IMR-90 (cell line): Measurements from ENCODE around the gene AKAP7. TPM values are rescaled to one million over a fixed set of nuclear protein-coding genes. Genes with fewer than 3 reads are reported as not detected.

ENCODE experiments used
- ATAC-seq: fragments of 200-7000 bp; cut with Tn5 transposase; 2 replicates; pipeline ENCODE4 v1.9.1; 2020; ENCODE audit warnings: low read depth, mild to moderate bottlenecking, moderate library complexity
- BruUV-seq: library from RNA; stranded (reverse); fragments of 400-500 nt; replicated peaks from 2 replicates; lab custom pipeline; 2021; lab: Mats Ljungman, UMichigan
- CTCF ChIA-PET: fragments of 300-600 bp; formaldehyde crosslinking; extraction: SDS; loops from one replicate; lab custom pipeline; 2021; ENCODE audit warnings: antibody characterized with exemption; lab: Yijun Ruan, JAX
- POLR2A ChIA-PET: fragments of 300-600 bp; sonication (Branson Sonifier 250); formaldehyde crosslinking; loops from one replicate; lab custom pipeline; 2022; ENCODE audit warnings: antibody characterized with exemption; ENCODE audit not compliant: unreplicated experiment; lab: Charles Lee
- DNase-seq: peaks from one replicate; pipeline ENCODE4 v3.0.0; 2013
- H2AFZ ChIP-seq: replicated peaks from 2 replicates; pipeline ENCODE3; 2013; ENCODE audit warnings: low read length, mild to moderate bottlenecking; ENCODE audit not compliant: poor library complexity
- H2AK5ac ChIP-seq: 2 replicates; pipeline ENCODE4 v1.6.1; 2013; ENCODE audit warnings: low read depth, low read length, inconsistent platforms
- H2AK9ac ChIP-seq: replicated peaks from 2 replicates; pipeline ENCODE3; 2013; ENCODE audit warnings: mild to moderate bottlenecking, low read depth, low read length, moderate library complexity; ENCODE audit not compliant: poor library complexity
- H2BK120ac ChIP-seq: 2 replicates; pipeline ENCODE4 v1.6.1; 2013; ENCODE audit warnings: low read depth, low read length, inconsistent platforms
- H2BK15ac ChIP-seq: 3 replicates; pipeline ENCODE4 v1.6.1; 2013; ENCODE audit warnings: low read depth, low read length, inconsistent platforms
- H2BK20ac ChIP-seq: 2 replicates; pipeline ENCODE4 v1.6.1; 2013; ENCODE audit warnings: low read depth, mild to moderate bottlenecking, inconsistent platforms, low read length, moderate library complexity
- H2BK5ac ChIP-seq: 2 replicates; pipeline ENCODE4 v1.6.1; 2013; ENCODE audit warnings: mild to moderate bottlenecking, low read depth, low read length, inconsistent platforms; ENCODE audit not compliant: poor library complexity, severe bottlenecking
- H3K14ac ChIP-seq: replicated peaks from 2 replicates; pipeline ENCODE4 v1.6.1; 2013; ENCODE audit warnings: low read depth, low read length, inconsistent platforms
- H3K18ac ChIP-seq: 2 replicates; pipeline ENCODE4 v1.6.1; 2013; ENCODE audit warnings: low read depth, low read length, control low read depth
- H3K23ac ChIP-seq: 2 replicates; pipeline ENCODE4 v1.6.1; 2013; ENCODE audit warnings: low read depth, low read length, inconsistent platforms
- H3K27ac ChIP-seq: 2 replicates; pipeline ENCODE4 v1.5.1; 2013; ENCODE audit warnings: mild to moderate bottlenecking, control low read depth, low read length; ENCODE audit not compliant: insufficient read depth
- H3K27me3 ChIP-seq: 2 replicates; pipeline ENCODE4 v1.6.1; 2013; ENCODE audit warnings: low read length; ENCODE audit not compliant: control insufficient read depth, insufficient read depth
- H3K36me3 ChIP-seq: 2 replicates; pipeline ENCODE4 v1.6.1; 2013; ENCODE audit warnings: low read length, mixed read lengths; ENCODE audit not compliant: control insufficient read depth, insufficient read depth
- H3K4ac ChIP-seq: 2 replicates; pipeline ENCODE4 v1.6.1; 2013; ENCODE audit warnings: low read depth, low read length, inconsistent platforms
- H3K4me1 ChIP-seq: 2 replicates; pipeline ENCODE4 v1.6.1; 2013; ENCODE audit warnings: low read length, mixed read lengths; ENCODE audit not compliant: control insufficient read depth, insufficient read depth
- H3K4me2 ChIP-seq: 2 replicates; pipeline ENCODE4 v1.6.1; 2013; ENCODE audit warnings: low read depth, mild to moderate bottlenecking, control low read depth, low read length, moderate library complexity
- H3K4me3 ChIP-seq: 2 replicates; pipeline ENCODE4 v1.5.1; 2013; ENCODE audit warnings: low read depth, mild to moderate bottlenecking, control low read depth, low read length, moderate library complexity; ENCODE audit not compliant: insufficient read depth
- H3K56ac ChIP-seq: 2 replicates; pipeline ENCODE4 v1.6.1; 2013; ENCODE audit warnings: low read length, inconsistent platforms; ENCODE audit not compliant: insufficient read depth; ENCODE audit errors: extremely low read depth
- H3K79me1 ChIP-seq, 2 experiments: 2 replicates each; pipeline ENCODE4 v1.6.1; 2013; ENCODE audit warnings: low read length in 2 of 2, inconsistent platforms in 1 of 2, low read depth in 1 of 2
- H3K9ac ChIP-seq: 2 replicates; pipeline ENCODE4 v1.6.1; 2013; ENCODE audit warnings: low read depth, low read length, control low read depth
- H3K9me1 ChIP-seq: 2 replicates; pipeline ENCODE4 v1.6.1; 2013; ENCODE audit warnings: low read length, inconsistent platforms; ENCODE audit not compliant: insufficient read depth
- H3K9me3 ChIP-seq: 2 replicates; pipeline ENCODE4 v1.6.1; 2013; ENCODE audit warnings: low read length; ENCODE audit not compliant: control insufficient read depth, insufficient read depth
- H4K20me1 ChIP-seq: 2 replicates; pipeline ENCODE4 v1.6.1; 2013; ENCODE audit warnings: low read length, inconsistent platforms; ENCODE audit not compliant: insufficient read depth
- H4K5ac ChIP-seq: 2 replicates; pipeline ENCODE4 v1.6.1; 2013; ENCODE audit warnings: mild to moderate bottlenecking, low read depth, low read length, control low read depth
- H4K8ac ChIP-seq, 2 experiments: 2 replicates each; pipeline ENCODE4 v1.6.1; 2013; ENCODE audit warnings: low read depth in 2 of 2, low read length in 2 of 2, control low read depth in 1 of 2, inconsistent platforms in 1 of 2
- H4K91ac ChIP-seq: 2 replicates; pipeline ENCODE4 v1.6.1; 2013; ENCODE audit warnings: low read depth, low read length, inconsistent platforms; ENCODE audit not compliant: insufficient read depth
- CEBPB ChIP-seq: IDR thresholded peaks from 2 replicates; pipeline ENCODE4 v1.6.1; 2012; ENCODE audit warnings: low read depth, low read length, improper control_type of control experiment
- SMC3 ChIP-seq: fragments of 150-350 bp; IDR thresholded peaks from 2 replicates; pipeline ENCODE4 v1.6.1; 2016; ENCODE audit warnings: low read depth, mild to moderate bottlenecking, antibody characterized with exemption, low read length, moderate library complexity
- WGBS, 2 experiments: methylation state at CpG; one replicate each; pipeline versions ENCODE4 v1.1.5 to v1.1.7; 2013; ENCODE audit warnings: missing lambda C conversion rate in 2 of 2; ENCODE audit not compliant: insufficient read length in 1 of 2; ENCODE audit errors: extremely low coverage in 2 of 2; 5-methylcytosine and 5-hydroxymethylcytosine counted together
- dilution Hi-C: fragments of 300-500 bp; cut with HindIII; formaldehyde crosslinking; loops from one replicate; pipeline ENCODE4 v1.14.3; 2018; ENCODE audit warnings: low sequenced_read_pairs; ENCODE audit not compliant: unreplicated experiment
- in situ Hi-C: fragments of 300-500 bp; cut with MboI; formaldehyde crosslinking; loops from 3 replicates; pipeline ENCODE4 v1.14.3; 2019; ENCODE audit warnings: low sequenced_read_pairs, inconsistent platforms, mixed read lengths
- intact Hi-C: fragments of 100-400 bp; cut with micrococcal nuclease; formaldehyde crosslinking; loops from 2 replicates; pipeline ENCODE4 v1.10.0; 2022
- polyA plus RNA-seq, 3 experiments: library from polyadenylated mRNA; depleted of rRNA; stranded (reverse); fragments of >200 nt; gene quantifications; 2 replicates each; pipeline ENCODE4 v1.2.3, GENCODE V29; 2012; ENCODE audit warnings: low replicate concordance in 1 of 3
- total RNA-seq: library from RNA; depleted of rRNA; stranded (reverse); fragments of >200 nt; gene quantifications from 2 replicates; pipeline ENCODE4 v1.2.3, GENCODE V29; 2012; rRNA removed

AKAP7 gene
- total and polyA plus RNA-seq, 2 of the 4 experiments (the other 2 are of a cell fraction) = 0.54 to 1.1 TPM

DNA sequence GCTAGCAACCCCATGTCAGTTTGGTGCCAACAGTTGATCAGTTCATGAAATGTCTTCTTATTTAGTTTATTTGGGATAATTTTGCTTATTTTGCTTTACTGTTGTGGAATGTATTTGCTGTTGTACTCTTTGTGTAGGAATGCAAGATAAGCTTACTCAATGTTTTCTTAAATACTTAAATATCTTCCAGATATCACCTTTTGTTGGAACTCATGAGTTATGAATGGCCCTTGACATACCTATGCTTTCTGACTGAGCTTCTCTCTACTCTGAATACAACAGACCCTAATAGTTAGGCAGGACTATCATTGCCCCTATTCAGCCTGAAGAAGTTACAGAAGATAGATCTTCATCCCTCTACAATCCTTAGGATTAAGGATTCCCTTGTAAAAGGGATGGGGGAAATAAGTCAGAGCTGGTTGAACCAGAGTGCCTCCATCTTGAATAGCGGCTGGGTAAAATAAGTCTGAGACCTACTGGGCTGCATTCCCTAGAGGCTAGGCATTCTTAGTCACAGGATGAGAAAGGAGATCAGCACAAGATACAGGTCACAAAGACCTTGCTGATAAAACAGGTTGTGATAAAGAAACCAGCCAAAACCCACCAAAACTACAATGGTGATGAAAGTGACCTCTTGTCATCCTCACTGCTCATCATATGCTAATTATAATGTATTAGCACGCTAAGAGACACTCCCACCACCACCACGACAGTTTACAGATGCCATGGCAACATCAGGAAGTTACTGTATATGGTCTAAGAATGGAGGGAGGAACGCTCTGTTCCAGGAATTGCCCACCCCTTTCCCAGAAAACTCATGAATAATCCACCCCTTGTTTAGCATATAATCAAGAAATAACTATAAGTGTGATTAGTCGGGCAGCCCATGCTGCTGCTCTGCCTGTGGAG, 196.9 kb downstream of the AKAP7 start:
- no TSS peak for BruUV-seq
- Histone ChIP-seq H3K23ac (no peak overlapping the region), H3K36me3 (no peaks in the 10 kb centered on the region), H3K79me1 (no peaks in the 10 kb centered on the region), H2AFZ (no peak overlapping the region), H2BK120ac (no peak overlapping the region), H4K8ac (no peak overlapping the region), H3K4me3 (no peak overlapping the region), H3K4me2 (no peak overlapping the region), H3K4ac (no peak overlapping the region), H4K5ac (no peak overlapping the region), H2AK9ac (no peak overlapping the region), H3K9ac (no peak overlapping the region), H3K14ac (no peak overlapping the region), H3K9me3 (no peaks in the 10 kb centered on the region), H3K9me1 (no peaks in the 10 kb centered on the region), H3K56ac (no peak overlapping the region), H2AK5ac (no peak overlapping the region), H2BK15ac (no peak overlapping the region), H3K27ac (no peak overlapping the region), H2BK5ac (no peak overlapping the region), H3K18ac (no peak overlapping the region), H2BK20ac (no peak overlapping the region), H3K27me3 (peaks cover 9% of the 10 kb centered on the region), H3K4me1 (no peaks in the 10 kb centered on the region), H4K91ac (no peak overlapping the region), H4K20me1 (no peaks in the 10 kb centered on the region)
- ATAC-seq (no peak), DNase-seq (no peak)
- in situ Hi-C loops = no loop called here
- dilution Hi-C loops = no loop called here
- CTCF ChIA-PET = no interaction called here
- POLR2A ChIA-PET = no interaction called here
- WGBS, 2 experiments = 83% methylated on average over 1 of the region's 5 CpGs; no CpG with 5 or more reads in 1 of the 2 experiments
- intact Hi-C loops = no loop called here
- no peak for TF ChIP-seq SMC3
- TF ChIP-seq CEBPB = no peak

Other genes starting within 250 kb of the AKAP7 start
- 85.7 and 89.2 TPM in 2 replicates for gene EPB41L2, start 72.2 kb upstream of the AKAP7 start, total RNA-seq
- gene EPB41L2, start 72.2 kb upstream of the AKAP7 start, polyA plus RNA-seq (2012; rRNA removed) = 81.5 and 99.8 TPM in 2 replicates